AG04449 (cell line): ENCODE measurements around the gene SLC6A11.

Source experiments
- CTCF ChIA-PET: fragments of 350-600 bp; formaldehyde crosslinking; extraction: SDS; loops from one replicate; lab custom pipeline; 2021; ENCODE audit warnings: antibody characterized with exemption; lab: Yijun Ruan, JAX
- POLR2A ChIA-PET: fragments of 400-600, 350-600 bp; formaldehyde crosslinking; extraction: SDS; loops from one replicate; lab custom pipeline; 2020; ENCODE audit warnings: antibody characterized with exemption, inconsistent platforms; lab: Yijun Ruan, JAX
- DNase-seq: peaks from one replicate; pipeline ENCODE4 v3.0.0-alpha.2; 2010; ENCODE audit warnings: low read depth, low spot score
- H3K4me3 ChIP-seq: 2 replicates; pipeline ENCODE4 v1.5.1; 2011; ENCODE audit warnings: low read depth, mild to moderate bottlenecking, control low read depth, low read length
- TF ChIP-seq, protein P1 (sequence below): IDR thresholded peaks from one replicate; pipeline ENCODE4 v1.5.1; 2011; ENCODE audit warnings: mild to moderate bottlenecking, moderate library complexity, low read length, control low read depth, inconsistent platforms; ENCODE audit not compliant: insufficient read depth; ENCODE audit errors: missing control alignments

Gene SLC6A11

GRCh38 chr3:10783360-10784351 lies 32.4 kb upstream of the SLC6A11 start:
- H3K4me3 ChIP-seq, result no peak overlapping the region
- DNase-seq, result no peak
- CTCF ChIA-PET, result interaction anchor here (1.0 to 2.0 kb wide), 5 partner anchors 9 to 45 kb away, joined by 3 to 6 read pairs (median 5); no protein-coding TSS in a partner anchor

DNA sequence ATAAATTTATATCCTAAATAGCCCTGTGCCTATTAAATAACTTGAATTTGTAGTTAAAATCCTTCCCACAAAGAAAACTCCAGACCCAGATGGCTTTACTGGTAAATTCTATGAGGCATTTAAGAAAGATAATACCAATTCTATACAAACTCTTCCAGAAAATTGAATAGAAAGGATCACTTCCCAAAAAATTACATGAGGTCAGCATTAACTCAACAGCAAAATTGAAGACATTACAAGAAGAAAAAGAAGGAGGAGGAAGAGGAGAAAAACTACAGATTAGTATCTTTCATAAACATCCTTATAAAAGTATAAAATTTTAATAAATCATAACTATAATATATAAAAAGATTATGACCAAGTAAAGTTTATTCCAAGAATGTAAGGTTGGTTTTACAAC lies 29.4 kb upstream of the SLC6A11 start:
- TF ChIP-seq, protein P1, sequence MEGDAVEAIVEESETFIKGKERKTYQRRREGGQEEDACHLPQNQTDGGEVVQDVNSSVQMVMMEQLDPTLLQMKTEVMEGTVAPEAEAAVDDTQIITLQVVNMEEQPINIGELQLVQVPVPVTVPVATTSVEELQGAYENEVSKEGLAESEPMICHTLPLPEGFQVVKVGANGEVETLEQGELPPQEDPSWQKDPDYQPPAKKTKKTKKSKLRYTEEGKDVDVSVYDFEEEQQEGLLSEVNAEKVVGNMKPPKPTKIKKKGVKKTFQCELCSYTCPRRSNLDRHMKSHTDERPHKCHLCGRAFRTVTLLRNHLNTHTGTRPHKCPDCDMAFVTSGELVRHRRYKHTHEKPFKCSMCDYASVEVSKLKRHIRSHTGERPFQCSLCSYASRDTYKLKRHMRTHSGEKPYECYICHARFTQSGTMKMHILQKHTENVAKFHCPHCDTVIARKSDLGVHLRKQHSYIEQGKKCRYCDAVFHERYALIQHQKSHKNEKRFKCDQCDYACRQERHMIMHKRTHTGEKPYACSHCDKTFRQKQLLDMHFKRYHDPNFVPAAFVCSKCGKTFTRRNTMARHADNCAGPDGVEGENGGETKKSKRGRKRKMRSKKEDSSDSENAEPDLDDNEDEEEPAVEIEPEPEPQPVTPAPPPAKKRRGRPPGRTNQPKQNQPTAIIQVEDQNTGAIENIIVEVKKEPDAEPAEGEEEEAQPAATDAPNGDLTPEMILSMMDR, result no peak
- H3K4me3 ChIP-seq, result no peak overlapping the region
- no peak for DNase-seq
- ChIA-PET CTCF (interaction anchor here (1.3 kb wide), 1 partner anchor 158 kb away, joined by 3 read pairs; no protein-coding TSS in a partner anchor), POLR2A (no interaction called here)

More at GRCh38 chr3:10783360-10784351, 32.4 kb upstream of the SLC6A11 start:
- TF ChIP-seq, protein P1, result peak; percentile 54
- POLR2A ChIA-PET, result no interaction called here

DNA sequence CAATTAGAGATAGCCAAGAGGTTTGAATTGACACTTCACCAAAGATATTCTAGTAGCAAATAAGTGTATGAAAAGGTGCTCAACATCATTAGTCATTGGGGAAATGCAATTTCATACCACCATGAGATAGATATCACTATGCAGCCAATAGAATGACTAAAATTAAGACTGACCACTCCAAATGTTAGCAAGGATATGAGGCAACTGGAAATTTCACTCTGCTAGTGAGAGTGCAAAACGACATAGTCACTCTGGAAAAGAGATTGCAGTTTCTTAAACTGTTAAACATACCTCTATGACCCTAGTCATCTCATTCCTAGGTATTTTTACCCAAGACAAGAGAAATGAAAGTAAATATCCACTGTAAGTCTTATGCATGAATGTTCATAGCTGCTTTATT lies 27.6 kb upstream of the SLC6A11 start:
- TF ChIP-seq, protein P1, result no peak
- H3K4me3 ChIP-seq, result no peak overlapping the region
- CTCF ChIA-PET, result no interaction called here
- no peak for DNase-seq
- POLR2A ChIA-PET, result no interaction called here

GRCh38 chr3:10790713-10791112 lies 25.3 kb upstream of the SLC6A11 start:
- ChIA-PET POLR2A (no interaction called here), CTCF (interaction anchor here (0.9 kb wide), 1 partner anchor 10 kb away, joined by 3 read pairs; no protein-coding TSS in a partner anchor)
- TF ChIP-seq, protein P1, result no peak
- no peak overlapping the region for H3K4me3 ChIP-seq
- DNase-seq, result no peak

DNA sequence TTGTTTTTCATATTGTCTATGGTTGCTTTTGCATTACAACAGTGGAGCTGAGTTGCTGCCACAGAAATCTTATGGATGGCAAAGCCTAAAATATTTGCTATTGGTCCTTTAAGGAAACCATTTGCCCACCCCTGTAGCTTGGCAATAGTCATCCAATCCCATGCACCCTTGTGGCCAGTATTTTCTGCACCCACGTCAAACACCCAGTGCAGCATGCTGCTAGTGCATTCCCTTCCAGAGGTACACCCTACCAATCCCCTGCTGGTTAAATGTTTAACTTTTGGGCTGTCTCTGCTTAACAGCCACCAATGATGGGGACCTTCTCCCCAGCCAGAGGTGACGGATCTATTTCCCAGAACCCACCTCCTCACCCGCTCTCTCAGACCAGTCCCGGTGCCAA lies 23.8 kb upstream of the SLC6A11 start:
- ChIA-PET POLR2A (no interaction called here), CTCF (interaction anchor here (1.6 kb wide), 1 partner anchor 9 kb away, joined by 5 read pairs; no protein-coding TSS in a partner anchor)
- DNase-seq, result no peak
- no peak overlapping the region for H3K4me3 ChIP-seq
- TF ChIP-seq, protein P1, result no peak
